ENCODE data around the gene STYXL1.
A peak's percentile ranks its signal among the peaks of the same experiment; 100 is the strongest.

GRCh38 chr7:76020031-76020714 lies 27.6 kb downstream of the STYXL1 start:
- TF ChIP-seq, protein P1, sequence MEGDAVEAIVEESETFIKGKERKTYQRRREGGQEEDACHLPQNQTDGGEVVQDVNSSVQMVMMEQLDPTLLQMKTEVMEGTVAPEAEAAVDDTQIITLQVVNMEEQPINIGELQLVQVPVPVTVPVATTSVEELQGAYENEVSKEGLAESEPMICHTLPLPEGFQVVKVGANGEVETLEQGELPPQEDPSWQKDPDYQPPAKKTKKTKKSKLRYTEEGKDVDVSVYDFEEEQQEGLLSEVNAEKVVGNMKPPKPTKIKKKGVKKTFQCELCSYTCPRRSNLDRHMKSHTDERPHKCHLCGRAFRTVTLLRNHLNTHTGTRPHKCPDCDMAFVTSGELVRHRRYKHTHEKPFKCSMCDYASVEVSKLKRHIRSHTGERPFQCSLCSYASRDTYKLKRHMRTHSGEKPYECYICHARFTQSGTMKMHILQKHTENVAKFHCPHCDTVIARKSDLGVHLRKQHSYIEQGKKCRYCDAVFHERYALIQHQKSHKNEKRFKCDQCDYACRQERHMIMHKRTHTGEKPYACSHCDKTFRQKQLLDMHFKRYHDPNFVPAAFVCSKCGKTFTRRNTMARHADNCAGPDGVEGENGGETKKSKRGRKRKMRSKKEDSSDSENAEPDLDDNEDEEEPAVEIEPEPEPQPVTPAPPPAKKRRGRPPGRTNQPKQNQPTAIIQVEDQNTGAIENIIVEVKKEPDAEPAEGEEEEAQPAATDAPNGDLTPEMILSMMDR (IDR thresholded peaks at IDR 0.05; ENCODE audit: poor library complexity): peak; percentile 80
- TF ChIP-seq EZH2 (IDR thresholded peaks at IDR 0.05; ENCODE audit: borderline replicate concordance): no peak
